ENCODE data around the gene SPEM3.
A peak's percentile ranks its signal among the peaks of the same experiment; 100 is the strongest.

DNA sequence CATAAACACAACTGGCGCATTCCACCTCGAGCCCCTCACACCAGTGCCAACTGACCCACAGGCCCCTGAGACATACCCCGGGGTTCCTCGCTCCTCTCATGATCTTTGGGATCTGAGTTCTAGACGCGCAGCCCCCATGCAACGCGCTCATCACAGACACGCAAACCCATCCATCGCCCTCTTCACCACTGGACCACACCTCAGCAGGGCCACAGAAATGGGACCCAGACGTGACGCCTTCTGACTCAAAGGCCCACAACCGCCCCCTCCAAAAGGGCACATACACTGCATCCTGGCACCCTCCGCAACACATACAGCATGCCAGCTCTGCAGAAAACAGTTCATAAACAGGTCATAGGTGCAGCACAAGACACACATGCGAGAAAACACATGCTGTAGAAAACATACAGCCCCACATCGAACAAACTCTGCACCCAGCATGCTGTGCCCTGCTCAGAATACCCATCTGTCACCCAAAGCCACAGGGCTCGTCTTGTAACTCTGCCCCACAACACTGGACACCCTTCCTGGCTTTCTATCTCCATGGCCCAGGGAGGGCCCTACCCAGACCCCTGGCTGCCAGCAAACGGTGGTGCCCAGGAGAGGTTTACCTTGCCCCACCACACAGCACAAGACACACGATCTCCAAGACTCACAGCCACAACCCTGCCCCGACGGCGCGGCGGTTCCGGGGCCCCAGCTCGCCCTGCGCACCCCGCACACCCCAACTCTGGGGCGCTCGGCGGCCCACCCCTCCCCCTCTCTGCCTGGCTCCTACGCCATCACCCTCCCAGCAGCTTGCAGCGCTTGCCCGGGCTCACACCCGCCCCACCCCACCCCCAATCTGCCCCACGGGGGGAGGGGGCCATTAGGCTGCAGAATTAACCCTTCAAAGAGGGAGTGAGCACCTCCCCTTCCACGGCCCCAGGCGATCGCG lies 49.9 kb downstream of the SPEM3 start:
- TF ChIP-seq, protein P1, sequence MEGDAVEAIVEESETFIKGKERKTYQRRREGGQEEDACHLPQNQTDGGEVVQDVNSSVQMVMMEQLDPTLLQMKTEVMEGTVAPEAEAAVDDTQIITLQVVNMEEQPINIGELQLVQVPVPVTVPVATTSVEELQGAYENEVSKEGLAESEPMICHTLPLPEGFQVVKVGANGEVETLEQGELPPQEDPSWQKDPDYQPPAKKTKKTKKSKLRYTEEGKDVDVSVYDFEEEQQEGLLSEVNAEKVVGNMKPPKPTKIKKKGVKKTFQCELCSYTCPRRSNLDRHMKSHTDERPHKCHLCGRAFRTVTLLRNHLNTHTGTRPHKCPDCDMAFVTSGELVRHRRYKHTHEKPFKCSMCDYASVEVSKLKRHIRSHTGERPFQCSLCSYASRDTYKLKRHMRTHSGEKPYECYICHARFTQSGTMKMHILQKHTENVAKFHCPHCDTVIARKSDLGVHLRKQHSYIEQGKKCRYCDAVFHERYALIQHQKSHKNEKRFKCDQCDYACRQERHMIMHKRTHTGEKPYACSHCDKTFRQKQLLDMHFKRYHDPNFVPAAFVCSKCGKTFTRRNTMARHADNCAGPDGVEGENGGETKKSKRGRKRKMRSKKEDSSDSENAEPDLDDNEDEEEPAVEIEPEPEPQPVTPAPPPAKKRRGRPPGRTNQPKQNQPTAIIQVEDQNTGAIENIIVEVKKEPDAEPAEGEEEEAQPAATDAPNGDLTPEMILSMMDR (IDR thresholded peaks at IDR 0.05 in 4 of 5, conservative IDR thresholded peaks at IDR 0.05 in 1 of 5): peak in 1 of 5 experiments; percentile 9
- peak in 1 of 2 donors; percentile 0 for TF ChIP-seq POLR2A (IDR thresholded peaks at IDR 0.05)

All from gastrocnemius medialis (tissue), 4 donors.